A673 (cell line): ENCODE data around the gene ORAI1. TPM values are rescaled to one million over a fixed set of nuclear protein-coding genes. Genes with fewer than 3 reads are reported as not detected.
"Not testable (repeated sequence)": the region's sequence is repeated elsewhere in the genome, so short reads cannot be mapped to it uniquely, and the experiment has no call there.

ENCODE experiments used
- BruUV-seq: library from RNA; stranded (reverse); fragments of 400-500 nt; replicated peaks from 2 replicates; lab custom pipeline; 2021; lab: Mats Ljungman, UMichigan
- CTCF ChIA-PET: fragments of 300-600 bp; sonication (Branson Sonifier 250); formaldehyde crosslinking; loops from one replicate; lab custom pipeline; 2022; ENCODE audit warnings: antibody characterized with exemption; lab: Charles Lee
- POLR2A ChIA-PET: fragments of 300-600 bp; sonication (Branson Sonifier 250); formaldehyde crosslinking; loops from one replicate; lab custom pipeline; 2022; ENCODE audit warnings: antibody characterized with exemption; ENCODE audit not compliant: low non-redundant PET; lab: Charles Lee
- DNase-seq: peaks from one replicate; pipeline ENCODE4 v3.0.0-alpha.2; 2015; ENCODE audit warnings: low spot score
- H3K27ac ChIP-seq: fragments of 200-600 bp; sonication (generic); 2 replicates; pipeline ENCODE4 v1.5.1; 2016; ENCODE audit warnings: mixed run types, low read depth, mild to moderate bottlenecking, mixed read lengths, antibody characterized with exemption, low read length; ENCODE audit not compliant: poor library complexity, severe bottlenecking
- H3K27me3 ChIP-seq: fragments of 200-600 bp; sonication (generic); replicated peaks from 2 replicates; pipeline ENCODE4 v1.6.1; 2017; ENCODE audit warnings: mixed run types, low read depth, mild to moderate bottlenecking, mixed read lengths, antibody characterized with exemption, low read length; ENCODE audit not compliant: insufficient read depth, poor library complexity
- H3K36me3 ChIP-seq: fragments of 200-600 bp; sonication (generic); 2 replicates; pipeline ENCODE4 v1.6.1; 2016; ENCODE audit warnings: mixed run types, mild to moderate bottlenecking, mixed read lengths, antibody characterized with exemption, low read length; ENCODE audit not compliant: insufficient read depth, poor library complexity, severe bottlenecking
- H3K4me1 ChIP-seq: fragments of 200-600 bp; sonication (generic); 2 replicates; pipeline ENCODE4 v1.6.1; 2017; ENCODE audit warnings: mixed run types, mild to moderate bottlenecking, mixed read lengths, antibody characterized with exemption, low read length; ENCODE audit not compliant: insufficient read depth, poor library complexity, severe bottlenecking
- H3K4me3 ChIP-seq: fragments of 200-600 bp; sonication (generic); 2 replicates; pipeline ENCODE4 v1.5.1; 2016; ENCODE audit warnings: low read depth, mixed run types, mild to moderate bottlenecking, mixed read lengths, low read length; ENCODE audit not compliant: poor library complexity, severe bottlenecking
- H3K9me3 ChIP-seq: fragments of 200-600 bp; sonication (generic); 2 replicates; pipeline ENCODE4 v1.6.1; 2016; ENCODE audit warnings: mixed run types, low read depth, mild to moderate bottlenecking, mixed read lengths, antibody characterized with exemption, low read length; ENCODE audit not compliant: poor library complexity, severe bottlenecking
- CTCF ChIP-seq: fragments of 300-800, 200-600 bp; sonication (generic); conservative IDR thresholded peaks from 2 replicates; pipeline ENCODE4 v1.5.1; 2017; ENCODE audit warnings: low read depth, mild to moderate bottlenecking, antibody characterized with exemption, low read length, moderate library complexity, mixed read lengths
- EZH2 ChIP-seq: fragments of 200-600 bp; sonication (generic); IDR thresholded peaks from 2 replicates; pipeline ENCODE4 v1.6.1; 2017; ENCODE audit warnings: borderline replicate concordance, low read depth, mild to moderate bottlenecking, mixed read lengths, antibody characterized with exemption, low read length; ENCODE audit not compliant: poor library complexity, severe bottlenecking
- intact Hi-C: fragments of 100-400 bp; cut with micrococcal nuclease; formaldehyde crosslinking; loops from one replicate; pipeline ENCODE4 v1.10.0; 2022; ENCODE audit not compliant: unreplicated experiment
- total RNA-seq: library from RNA; stranded (reverse); gene quantifications from 2 replicates; pipeline ENCODE4 v1.2.3, GENCODE V29; 2021

Gene ORAI1
- total RNA-seq, 1 experiment from 2014 or later = 28.2 TPM

GRCh38 chr12:121653999-121654398 lies 27.7 kb downstream of the ORAI1 start:
- ChIA-PET POLR2A (no interaction called here), CTCF (no interaction called here)
- Histone ChIP-seq H3K27ac (no peak overlapping the region), H3K9me3 (no peaks in the 10 kb centered on the region), H3K27me3 (no peaks in the 10 kb centered on the region), H3K4me1 (peaks cover 9% of the 10 kb centered on the region), H3K4me3 (no peak overlapping the region), H3K36me3 (no peaks in the 10 kb centered on the region)
- intact Hi-C loops = no loop called here
- BruUV-seq = no TSS peak
- no peak for DNase-seq
- TF ChIP-seq EZH2 (no peak), CTCF (no peak)

GRCh38 chr12:121656122-121656521 lies 29.8 kb downstream of the ORAI1 start:
- Histone ChIP-seq H3K36me3 (no peaks in the 10 kb centered on the region), H3K4me1 (peaks cover 13% of the 10 kb centered on the region), H3K27me3 (no peaks in the 10 kb centered on the region), H3K27ac (no peak overlapping the region), H3K9me3 (no peaks in the 10 kb centered on the region), H3K4me3 (no peak overlapping the region)
- no peak for TF ChIP-seq CTCF
- TF ChIP-seq EZH2 = no peak
- ChIA-PET CTCF (no interaction called here), POLR2A (no interaction called here)
- DNase-seq = no peak
- intact Hi-C loops = no loop called here
- no TSS peak for BruUV-seq

- Histone ChIP-seq H3K4me1 (peaks cover 13% of the 10 kb centered on the region), H3K36me3 (no peaks in the 10 kb centered on the region), H3K27ac (no peak overlapping the region), H3K4me3 (no peak overlapping the region), H3K9me3 (no peaks in the 10 kb centered on the region), H3K27me3 (no peaks in the 10 kb centered on the region)
- no peak for DNase-seq
- no peak for TF ChIP-seq EZH2
- no peak for TF ChIP-seq CTCF
- intact Hi-C loops = no loop called here
- CTCF ChIA-PET = interaction anchor here (1.1 kb wide), 1 partner anchor 105 kb away, joined by 4 read pairs; no protein-coding TSS in a partner anchor
- POLR2A ChIA-PET = no interaction called here
- no TSS peak for BruUV-seq
Observed at GRCh38 chr12:121657305-121658008, 31.1 kb downstream of the ORAI1 start.

GRCh38 chr12:121661353-121662105 lies 35.2 kb downstream of the ORAI1 start:
- BruUV-seq, CTCF ChIA-PET: not testable (repeated sequence)

More at GRCh38 chr12:121661353-121662105, 35.2 kb downstream of the ORAI1 start:
- H3K4me3 ChIP-seq, POLR2A ChIA-PET, H3K36me3 ChIP-seq, DNase-seq, H3K9me3 ChIP-seq, H3K27me3 ChIP-seq, intact Hi-C loops, H3K27ac ChIP-seq: not testable (repeated sequence)
- peaks cover 13% of the 10 kb centered on the region for H3K4me1 ChIP-seq
